ENCODE measurements around the gene SIGLEC14.
"Not testable (repeated sequence)": the region's sequence is repeated elsewhere in the genome, so short reads cannot be mapped to it uniquely, and the experiment has no call there.

SIGLEC14 gene

DNA sequence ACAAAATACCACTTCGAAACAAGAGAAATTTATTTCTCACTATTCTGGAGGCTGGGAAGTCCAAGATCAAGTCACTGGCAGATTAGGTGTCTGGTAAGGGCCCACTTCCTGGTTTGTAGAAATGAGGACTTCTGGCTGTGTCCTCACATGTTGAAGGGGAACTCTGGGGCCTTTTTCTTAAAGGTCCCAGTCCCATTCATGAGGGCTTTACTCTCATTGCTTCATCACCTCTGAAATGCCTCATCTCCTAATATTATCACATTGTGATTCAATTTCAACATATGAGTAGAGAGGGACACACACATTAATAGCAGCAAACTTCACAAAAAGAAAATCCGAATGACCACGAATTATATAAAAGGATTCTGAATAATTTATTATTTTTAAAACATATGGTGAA is 21.6 kb upstream of the SIGLEC14 start:
- DNase-seq: no peak

DNA sequence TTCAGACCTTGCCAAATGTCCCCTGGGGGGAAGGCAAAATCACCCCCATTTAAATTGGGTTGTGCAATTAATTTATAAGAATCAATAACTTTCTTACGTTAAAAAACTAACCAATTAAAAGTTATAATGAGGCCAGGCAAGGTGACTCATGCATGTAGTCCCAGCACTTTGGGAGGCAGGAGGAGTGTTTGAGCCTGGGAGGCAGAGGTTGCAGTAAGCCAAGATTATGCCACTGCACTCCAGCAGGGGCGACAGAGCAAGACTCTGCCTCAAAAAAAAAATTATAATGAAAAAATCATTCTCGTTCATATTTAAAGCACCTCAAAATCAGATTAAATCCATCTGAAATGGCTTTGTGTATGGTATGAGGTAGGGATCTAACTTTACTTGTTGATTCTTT is 18.4 kb upstream of the SIGLEC14 start:
- no peak for DNase-seq

DNA sequence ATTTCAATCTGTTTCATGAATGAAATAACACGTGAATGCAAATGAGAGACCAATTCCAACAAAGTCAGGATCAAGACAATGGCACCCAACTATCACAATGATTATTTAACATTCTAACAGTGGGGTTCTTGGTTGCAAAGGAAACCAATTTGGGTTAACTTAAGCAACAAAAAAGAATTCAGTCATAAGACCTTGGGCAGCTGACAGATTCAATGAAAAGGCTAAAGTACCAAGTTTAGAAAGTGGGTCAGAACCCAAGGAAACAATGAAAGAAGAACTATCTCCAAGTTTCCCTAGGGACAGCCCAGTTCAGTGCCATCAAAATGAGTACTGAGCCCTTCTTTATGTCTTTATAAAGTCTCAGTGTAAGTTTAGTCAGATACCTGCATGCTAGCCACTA is 17.5 kb upstream of the SIGLEC14 start:
- DNase-seq: no peak

DNA sequence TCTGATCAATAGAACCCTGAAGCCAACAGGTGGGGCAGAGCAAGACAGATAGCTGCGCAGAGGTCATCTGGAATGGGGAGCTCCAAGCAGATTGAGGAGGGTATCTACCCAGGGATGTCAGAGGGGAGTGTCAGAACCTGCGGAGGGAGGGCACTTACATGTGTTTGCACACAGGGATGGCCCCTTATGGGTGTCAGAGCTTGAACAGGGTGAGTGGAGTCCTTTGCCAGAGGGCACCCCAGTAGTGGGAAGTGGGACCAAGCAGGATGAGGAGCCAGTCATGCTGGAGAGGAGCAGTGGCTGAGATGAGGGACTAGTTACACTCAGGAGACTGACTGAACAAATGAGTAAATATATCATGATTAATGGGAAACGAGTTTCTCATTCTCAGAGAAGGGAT is 17.0 kb upstream of the SIGLEC14 start:
- no peak for DNase-seq

DNA sequence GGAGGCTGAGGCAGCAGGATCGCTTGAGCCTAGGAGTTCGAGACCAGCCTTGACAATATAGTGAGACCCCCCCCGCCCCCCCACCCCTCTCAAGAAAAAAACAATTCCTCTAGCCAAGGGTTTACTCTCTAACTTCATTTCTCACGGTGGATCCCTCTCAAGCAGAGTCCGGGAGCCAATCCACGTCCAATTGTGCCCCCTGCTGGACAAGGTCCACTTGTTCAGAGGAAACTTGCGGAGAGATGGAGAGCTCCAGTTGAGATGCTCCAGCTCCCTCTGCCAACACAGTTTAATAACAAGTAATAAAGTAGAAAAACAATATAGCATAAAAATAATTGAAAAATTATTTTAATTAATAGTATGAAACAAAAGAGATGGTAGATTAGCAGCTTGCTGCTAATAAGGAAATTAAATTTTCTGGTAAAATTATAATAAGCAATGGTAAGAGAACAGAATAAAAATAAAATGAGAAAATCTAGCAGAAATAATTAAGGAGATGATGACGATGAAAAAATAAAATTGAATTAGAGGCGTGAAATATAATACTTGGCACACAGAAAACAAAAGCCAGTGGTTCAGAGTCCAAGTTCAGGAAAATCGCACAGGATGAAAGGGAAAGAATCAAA is 14.5 kb upstream of the SIGLEC14 start:
- peak; percentile 67 for DNase-seq

- DNase-seq: no peak
These were observed 8.2 kb upstream of the SIGLEC14 start for GRCh38 chr19:51654783-51655182.

- no peak for DNase-seq
These were observed 6.5 kb upstream of the SIGLEC14 start for GRCh38 chr19:51653162-51653561.

GRCh38 chr19:51652266-51652665 is 5.6 kb upstream of the SIGLEC14 start:
- no peak for DNase-seq

- DNase-seq: no peak
These were observed 4.7 kb upstream of the SIGLEC14 start for GRCh38 chr19:51651216-51651846.

DNA sequence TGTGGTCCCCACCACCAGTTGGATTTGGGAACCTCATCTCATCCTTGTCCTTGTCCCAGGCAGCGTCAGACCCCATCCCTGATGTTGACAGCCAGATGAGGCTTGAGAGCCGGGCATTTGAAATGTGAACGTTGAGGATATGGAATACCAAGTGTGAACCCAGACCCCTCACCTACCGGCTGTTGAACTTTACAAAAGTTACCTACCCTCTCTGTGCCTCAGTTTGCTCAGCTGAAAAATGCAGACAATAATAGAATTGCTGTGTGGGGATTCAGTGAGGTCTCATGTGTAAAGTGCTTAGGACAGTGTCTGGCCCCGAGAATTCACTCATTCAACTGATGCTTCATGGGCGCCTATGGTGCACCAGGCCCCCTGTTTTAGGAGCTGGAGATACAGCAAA is 693 bp upstream of the SIGLEC14 start:
- DNase-seq: no peak

DNA sequence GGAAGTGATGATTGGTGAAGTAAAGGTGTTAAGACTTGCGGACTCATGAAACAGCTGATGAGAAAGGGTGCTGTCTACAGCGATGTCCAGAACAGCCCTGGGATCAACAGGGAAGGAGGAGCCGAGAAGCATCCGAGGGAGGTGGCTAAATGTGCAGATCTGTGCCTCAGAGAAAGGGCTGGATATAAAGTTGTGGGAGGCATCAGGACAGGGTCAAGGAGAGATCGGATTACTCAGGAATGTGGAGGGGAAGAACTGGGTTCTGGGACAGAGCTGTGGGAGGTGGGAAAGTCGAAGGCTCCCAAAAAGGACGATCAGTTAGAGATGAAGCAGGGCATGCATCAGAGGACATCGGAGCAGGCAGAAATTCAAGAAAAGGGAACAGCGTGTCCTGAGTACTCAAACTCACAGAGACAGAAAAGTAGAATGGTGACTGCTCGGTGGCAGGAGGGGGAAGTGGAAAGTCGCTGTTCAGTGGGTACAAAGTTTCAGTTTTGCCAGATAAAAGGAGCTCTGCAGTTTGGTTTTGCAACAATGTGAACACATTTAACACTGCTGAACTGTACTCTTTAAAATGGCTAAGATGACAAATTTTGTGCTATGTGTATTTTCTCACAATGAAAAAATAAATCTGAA is 1.9 kb downstream of the SIGLEC14 start:
- DNase-seq: no peak

- DNase-seq: no peak
These were observed 5.0 kb downstream of the SIGLEC14 start for GRCh38 chr19:51641648-51642047.

DNA sequence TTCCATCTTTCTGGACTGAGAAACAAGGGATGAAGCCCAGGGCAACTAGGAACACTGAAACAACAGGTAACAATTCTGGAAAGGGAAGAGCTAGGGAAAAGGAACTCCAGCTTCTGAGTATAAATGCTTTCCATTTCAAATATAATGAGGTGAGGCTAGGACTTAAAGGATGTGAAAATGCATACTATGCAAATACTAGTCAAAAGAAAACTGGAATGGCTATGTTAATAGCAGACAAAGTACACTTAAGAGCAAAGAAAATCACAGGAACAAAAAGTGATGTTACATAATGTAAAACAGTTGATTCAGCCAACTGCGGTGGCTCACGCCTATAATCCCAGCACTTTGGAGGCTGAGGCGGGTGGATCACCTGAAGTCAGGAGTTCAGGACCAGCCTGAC is 6.2 kb downstream of the SIGLEC14 start:
- no peak for DNase-seq

DNA sequence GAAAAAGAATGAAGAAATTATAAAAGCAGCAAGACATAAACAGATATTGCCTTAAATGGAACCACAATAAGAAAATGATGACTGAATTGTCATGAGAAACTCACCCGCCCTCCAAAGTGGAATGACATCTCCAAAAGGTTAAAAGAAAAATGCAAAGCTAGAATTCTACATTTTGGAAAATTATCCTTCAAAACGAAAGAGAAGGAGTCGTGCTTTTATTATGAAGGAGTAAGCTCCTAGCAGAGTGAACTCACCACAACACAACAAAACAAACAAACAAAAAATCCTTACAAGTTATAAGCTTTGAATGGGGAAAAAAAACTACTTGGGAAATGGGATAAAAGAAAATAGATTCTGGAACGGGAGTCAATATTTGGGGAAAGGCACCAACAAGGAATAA is 6.7 kb downstream of the SIGLEC14 start:
- DNase-seq: no peak

- DNase-seq: no peak
These were observed 9.2 kb downstream of the SIGLEC14 start for GRCh38 chr19:51637362-51637978.

GRCh38 chr19:51632126-51632525 is 14.5 kb downstream of the SIGLEC14 start:
- no peak for DNase-seq

DNA sequence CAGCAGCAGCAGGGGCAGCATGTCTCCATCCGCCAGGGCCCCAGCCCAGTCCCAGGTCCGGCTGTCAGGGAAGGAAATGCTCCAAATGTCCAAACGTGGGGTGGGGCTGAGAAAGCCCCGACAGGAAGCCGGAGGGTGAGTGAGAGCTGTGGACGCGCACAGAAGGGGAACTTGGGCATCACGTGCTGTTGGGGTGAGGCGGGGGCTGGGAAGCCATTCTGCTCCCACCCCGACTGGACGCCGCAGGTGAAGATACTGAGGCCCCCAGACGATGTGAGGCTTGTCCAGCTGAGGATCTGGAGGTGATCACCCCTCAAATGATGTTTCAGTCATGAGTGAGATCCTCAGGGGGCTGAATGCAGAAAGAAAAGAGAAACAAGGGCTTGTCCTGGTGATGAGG is 16.3 kb downstream of the SIGLEC14 start, which contains the start of gene SIGLEC5:
Gene SIGLEC5 (minus strand): TSS at position 87 of the 400 bp plus-strand sequence. CDS start 66 bp downstream, at position 21.
- not testable (repeated sequence) for DNase-seq

DNA sequence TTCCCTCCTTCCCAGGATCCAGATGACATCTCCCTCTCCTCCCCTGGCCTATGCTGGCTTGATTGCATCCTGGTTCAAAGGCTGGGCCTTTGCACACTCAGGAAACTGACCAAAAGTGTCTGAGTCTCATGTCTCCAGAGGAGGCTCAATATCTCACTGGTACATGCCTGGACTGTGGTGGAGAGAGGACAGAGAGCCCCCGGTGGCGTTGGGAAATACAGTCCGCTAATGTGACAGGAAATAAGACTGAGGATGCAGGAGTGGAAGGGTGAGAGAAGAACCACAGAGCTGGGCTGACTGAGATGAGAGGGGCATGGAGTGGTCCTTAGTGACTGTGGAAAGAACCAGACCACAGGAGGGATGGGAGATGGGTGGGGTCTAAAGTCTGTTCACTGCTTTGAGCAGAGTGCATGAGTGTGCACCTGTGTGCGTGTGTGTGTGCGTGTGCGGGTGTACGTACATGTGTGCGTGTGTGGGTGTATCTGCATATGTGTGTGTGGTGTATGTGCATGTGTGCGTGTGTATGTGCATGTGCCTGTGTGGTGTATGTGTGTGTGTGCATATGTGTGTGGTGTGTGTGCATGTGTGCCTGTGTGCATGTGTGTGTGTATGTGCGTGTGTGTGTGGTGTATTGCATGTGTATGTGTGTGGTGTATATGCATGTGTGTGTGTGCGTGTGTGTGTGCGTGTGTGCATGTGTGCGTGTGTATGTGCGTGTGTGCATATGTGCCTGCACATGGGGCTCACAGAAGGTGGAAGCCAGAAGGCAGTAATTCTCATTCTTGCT is 18.3 kb downstream of the SIGLEC14 start:
- DNase-seq: no peak

- no peak for DNase-seq
These were observed 19.0 kb downstream of the SIGLEC14 start for GRCh38 chr19:51627491-51628138.

- no peak for DNase-seq
These were observed 19.9 kb downstream of the SIGLEC14 start for GRCh38 chr19:51626675-51627074.

DNA sequence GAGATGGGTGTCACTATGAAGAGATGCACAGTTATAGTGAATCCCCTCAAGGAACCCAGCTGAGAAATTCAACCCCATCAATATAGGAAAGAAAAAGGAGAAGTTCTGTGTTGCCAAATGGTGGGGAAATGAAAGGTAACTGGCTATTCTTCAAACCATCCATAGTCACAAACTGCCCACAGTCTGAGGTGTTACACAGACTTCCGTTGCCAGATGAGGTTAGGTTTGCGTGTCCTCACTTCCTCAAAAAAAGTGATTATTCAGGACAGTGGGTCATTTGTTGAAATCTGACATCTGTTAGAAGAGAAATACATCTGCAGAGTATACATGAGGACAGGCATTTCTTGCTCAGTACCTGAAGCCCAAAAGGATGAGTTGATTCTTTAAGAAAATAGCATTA is 25.4 kb downstream of the SIGLEC14 start:
- DNase-seq: no peak

- no peak for DNase-seq
These were observed 30.6 kb downstream of the SIGLEC14 start for GRCh38 chr19:51615991-51616390.

DNA sequence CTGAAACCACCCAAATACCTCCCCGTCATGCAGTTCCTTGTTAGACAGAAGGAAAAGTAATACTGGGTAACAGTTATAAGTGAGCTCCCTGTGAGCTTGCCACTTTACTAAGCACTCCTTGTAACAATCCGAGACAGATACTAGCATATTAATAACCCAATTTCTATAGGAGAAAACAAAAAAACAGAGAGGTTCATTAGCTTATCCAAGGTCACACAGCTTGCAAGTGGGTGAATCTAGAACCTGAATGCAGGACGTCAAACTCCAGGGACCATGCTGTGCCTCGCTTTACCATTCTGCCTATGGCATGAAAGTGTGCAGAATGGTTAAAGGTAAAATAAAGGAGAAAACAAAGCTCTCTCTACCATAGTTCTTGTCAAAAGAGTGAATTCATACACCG is 31.8 kb downstream of the SIGLEC14 start:
- DNase-seq: no peak
